Measurements from ENCODE around the gene NPDC1.

The NPDC1 gene

DNA sequence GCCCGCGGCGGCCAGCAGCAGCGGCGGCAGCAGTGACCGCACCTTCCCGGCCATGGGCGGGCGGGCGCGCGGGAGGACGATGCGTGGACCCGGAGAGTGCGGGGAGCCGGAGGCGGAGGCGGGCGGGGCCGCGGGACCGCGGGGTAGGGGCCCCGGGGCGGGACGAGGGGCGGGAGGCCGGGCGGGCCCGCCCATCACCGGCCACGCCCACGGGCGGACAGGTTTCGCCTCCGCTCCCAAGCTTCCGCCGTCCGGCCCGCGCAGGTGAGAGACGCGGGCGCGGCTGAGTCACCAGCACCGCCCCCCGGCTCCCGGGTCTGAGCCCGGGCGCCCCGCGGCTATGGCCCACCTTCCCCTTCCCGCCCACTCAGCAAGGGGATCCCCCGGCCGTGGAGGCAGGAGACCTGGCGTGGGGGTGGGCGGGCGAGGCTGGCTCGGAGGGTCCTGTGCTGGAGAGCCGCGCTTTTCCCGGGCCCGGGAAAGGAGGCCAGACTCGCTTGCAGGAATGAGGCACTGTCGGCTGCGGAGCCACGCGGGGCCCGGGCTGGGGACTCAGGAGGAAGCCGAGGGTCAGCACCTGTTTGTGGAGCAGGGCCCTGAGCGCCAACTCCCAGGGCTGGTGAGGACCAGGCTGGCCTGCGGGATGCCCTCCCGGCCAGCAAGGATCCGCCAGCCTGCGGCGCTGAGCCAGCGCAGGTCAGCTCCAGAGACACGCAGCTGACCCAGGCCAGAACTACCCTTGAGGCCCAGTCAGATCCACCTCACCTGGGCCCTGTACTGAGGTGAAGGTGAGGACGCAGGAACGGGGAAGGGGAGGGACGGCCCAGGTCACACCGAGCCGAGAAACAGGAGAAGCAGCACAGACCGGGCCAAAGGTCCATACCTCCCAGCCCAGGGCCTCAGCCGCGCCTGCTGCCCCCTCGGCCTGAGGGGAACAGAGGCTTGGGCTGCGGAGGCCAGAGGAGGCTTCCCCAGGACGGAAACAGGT is 8.3 kb upstream of the NPDC1 start, which contains the start of gene ENTPD2:
Gene ENTPD2 (minus strand): TSS at position 118 of the 988 bp plus-strand sequence. CDS start 64 bp downstream, at position 54.
- peaks cover 10% of the 10 kb centered on the region; the same call in 1 of the 2 replicates for H3K27me3 ChIP-seq (ENCODE audit: insufficient read depth, low read length)
- 0 out of 2 replicates have a peak within 1 kb of the TSS, but pooled peaks have one; percentile 10 for H3K4me2 ChIP-seq (ENCODE audit: low read length)
- no peaks in the 10 kb centered on the region for H3F3A ChIP-seq (ENCODE audit: insufficient read depth, low read length)
- no peak within 1 kb of the TSS for H2AFZ ChIP-seq (ENCODE audit: low read length)
- H4K20me1 ChIP-seq (ENCODE audit: insufficient read depth, low read length) = no peaks in the 10 kb centered on the region
- no peaks in the 10 kb centered on the region for H3K36me3 ChIP-seq (ENCODE audit: insufficient read depth, low read length)
- TF ChIP-seq, protein P1, sequence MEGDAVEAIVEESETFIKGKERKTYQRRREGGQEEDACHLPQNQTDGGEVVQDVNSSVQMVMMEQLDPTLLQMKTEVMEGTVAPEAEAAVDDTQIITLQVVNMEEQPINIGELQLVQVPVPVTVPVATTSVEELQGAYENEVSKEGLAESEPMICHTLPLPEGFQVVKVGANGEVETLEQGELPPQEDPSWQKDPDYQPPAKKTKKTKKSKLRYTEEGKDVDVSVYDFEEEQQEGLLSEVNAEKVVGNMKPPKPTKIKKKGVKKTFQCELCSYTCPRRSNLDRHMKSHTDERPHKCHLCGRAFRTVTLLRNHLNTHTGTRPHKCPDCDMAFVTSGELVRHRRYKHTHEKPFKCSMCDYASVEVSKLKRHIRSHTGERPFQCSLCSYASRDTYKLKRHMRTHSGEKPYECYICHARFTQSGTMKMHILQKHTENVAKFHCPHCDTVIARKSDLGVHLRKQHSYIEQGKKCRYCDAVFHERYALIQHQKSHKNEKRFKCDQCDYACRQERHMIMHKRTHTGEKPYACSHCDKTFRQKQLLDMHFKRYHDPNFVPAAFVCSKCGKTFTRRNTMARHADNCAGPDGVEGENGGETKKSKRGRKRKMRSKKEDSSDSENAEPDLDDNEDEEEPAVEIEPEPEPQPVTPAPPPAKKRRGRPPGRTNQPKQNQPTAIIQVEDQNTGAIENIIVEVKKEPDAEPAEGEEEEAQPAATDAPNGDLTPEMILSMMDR (IDR thresholded peaks at IDR 0.05; ENCODE audit: low read length) = no peak
- TF ChIP-seq EZH2 (IDR thresholded peaks at IDR 0.05; ENCODE audit: borderline replicate concordance, low read length) = no peak
- H3K9me3 ChIP-seq (ENCODE audit: low read length) = no peaks in the 10 kb centered on the region
- no peaks in the 10 kb centered on the region for H3K79me2 ChIP-seq (ENCODE audit: insufficient read depth, low read length)
- H3K27ac ChIP-seq (ENCODE audit: low read depth, low read length, poor library complexity, severe bottlenecking) = no peak within 1 kb of the TSS
- no peaks in the 10 kb centered on the region for H3K9me2 ChIP-seq (ENCODE audit: low read depth, low read length)
- peaks cover 4% of the 10 kb centered on the region for H3K4me1 ChIP-seq (ENCODE audit: insufficient read depth, low read length, severe bottlenecking)
- H3K9ac ChIP-seq (ENCODE audit: low read length) = no peak within 1 kb of the TSS
- H3K4me3 ChIP-seq (ENCODE audit: low read depth, low read length, poor library complexity, severe bottlenecking) = peak within 1 kb of the TSS; percentile 33

DNA sequence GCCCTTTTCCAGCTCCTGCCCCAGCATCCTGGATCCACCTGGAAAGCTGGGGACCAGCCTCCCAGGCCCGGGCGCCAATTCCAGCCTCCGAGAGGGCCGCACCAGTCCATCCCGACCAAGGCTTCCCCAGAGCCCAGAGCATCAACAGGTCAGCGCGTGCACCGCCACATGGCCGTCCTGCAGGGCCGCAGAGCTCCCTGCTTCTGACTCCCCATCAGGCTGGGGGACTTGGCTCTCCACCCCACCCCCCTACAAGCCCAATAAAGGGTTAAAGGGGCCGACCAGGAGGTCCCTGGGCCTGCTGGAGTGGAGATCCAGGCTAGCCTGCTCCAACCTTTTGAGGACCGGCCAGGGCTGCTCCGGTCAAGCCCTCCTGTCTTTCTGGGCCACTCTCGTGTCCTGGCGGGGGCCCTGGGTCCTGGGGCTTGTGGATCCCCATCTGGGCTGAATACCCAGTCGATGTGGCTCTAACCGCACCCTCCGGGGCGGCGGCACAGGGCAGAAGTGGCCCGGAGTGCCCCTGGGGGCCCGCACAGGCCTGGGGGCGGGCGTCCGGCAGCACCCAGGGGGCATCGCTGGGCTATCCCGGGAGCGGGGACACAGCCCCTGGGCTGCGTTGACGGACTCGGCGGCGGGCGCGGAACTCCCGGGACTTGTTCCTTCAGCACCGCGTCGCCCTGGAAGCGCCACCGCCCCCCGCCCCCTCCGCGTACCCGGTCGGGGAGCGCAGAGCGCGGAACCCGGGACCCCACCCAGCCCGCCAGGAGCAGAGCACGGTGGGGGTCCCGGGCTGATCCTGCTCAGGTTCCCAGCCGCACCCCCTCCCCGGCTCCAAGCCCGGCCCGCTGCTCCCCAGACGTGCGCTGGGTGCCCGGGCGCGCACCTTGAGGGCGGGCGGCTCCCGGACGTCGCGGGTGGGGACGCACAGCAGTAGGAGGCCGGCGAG is 7.3 kb upstream of the NPDC1 start:
- Histone ChIP-seq H3F3A (ENCODE audit: insufficient read depth, low read length) (no peaks in the 10 kb centered on the region), H3K79me2 (ENCODE audit: insufficient read depth, low read length) (no peaks in the 10 kb centered on the region), H3K9me2 (ENCODE audit: low read depth, low read length) (no peaks in the 10 kb centered on the region), H3K36me3 (ENCODE audit: insufficient read depth, low read length) (no peaks in the 10 kb centered on the region), H3K4me1 (ENCODE audit: insufficient read depth, low read length, severe bottlenecking) (peaks cover 4% of the 10 kb centered on the region), H3K9ac (ENCODE audit: low read length) (no peak overlapping the region), H4K20me1 (ENCODE audit: insufficient read depth, low read length) (no peaks in the 10 kb centered on the region), H3K9me3 (ENCODE audit: low read length) (no peaks in the 10 kb centered on the region), H2AFZ (ENCODE audit: low read length) (no peak overlapping the region), H3K4me3 (ENCODE audit: low read depth, low read length, poor library complexity, severe bottlenecking) (peak overlapping the region; percentile 33), H3K27ac (ENCODE audit: low read depth, low read length, poor library complexity, severe bottlenecking) (no peak overlapping the region), H3K27me3 (ENCODE audit: insufficient read depth, low read length) (peaks cover 10% of the 10 kb centered on the region; the same call in 1 of the 2 replicates), H3K4me2 (ENCODE audit: low read length) (0 out of 2 replicates have a peak overlapping the region, but pooled peaks have one; percentile 10)
- TF ChIP-seq, protein P1 (IDR thresholded peaks at IDR 0.05; ENCODE audit: low read length) = no peak
- no peak for TF ChIP-seq EZH2 (IDR thresholded peaks at IDR 0.05; ENCODE audit: borderline replicate concordance, low read length)

DNA sequence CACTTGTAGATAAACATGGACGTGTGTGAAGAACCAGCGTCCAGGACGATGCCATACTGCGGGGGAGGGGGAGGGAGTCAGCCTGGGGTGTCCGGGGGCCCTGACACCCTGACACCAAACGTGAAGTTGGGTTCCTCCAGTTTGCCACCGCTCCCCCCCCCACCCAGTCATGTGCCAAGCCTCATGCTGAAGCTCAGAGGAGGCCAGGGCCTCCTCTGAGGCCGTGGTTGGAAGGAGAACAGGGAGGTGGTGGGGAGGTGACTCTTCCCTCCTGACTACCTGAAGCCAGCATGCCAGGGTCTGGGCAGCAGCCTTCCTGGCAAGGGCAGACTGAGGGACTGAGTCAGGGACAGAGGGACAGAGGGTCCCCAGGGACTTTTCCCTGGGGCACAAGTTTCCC is 6.3 kb upstream of the NPDC1 start:
- no peak for TF ChIP-seq EZH2 (IDR thresholded peaks at IDR 0.05; ENCODE audit: borderline replicate concordance, low read length)
- TF ChIP-seq, protein P1 (IDR thresholded peaks at IDR 0.05; ENCODE audit: low read length) = no peak
- Histone ChIP-seq H4K20me1 (ENCODE audit: insufficient read depth, low read length) (no peaks in the 10 kb centered on the region), H3K9ac (ENCODE audit: low read length) (no peak overlapping the region), H3K9me2 (ENCODE audit: low read depth, low read length) (no peaks in the 10 kb centered on the region), H3K27ac (ENCODE audit: low read depth, low read length, poor library complexity, severe bottlenecking) (no peak overlapping the region), H3K4me3 (ENCODE audit: low read depth, low read length, poor library complexity, severe bottlenecking) (no peak overlapping the region), H3K4me1 (ENCODE audit: insufficient read depth, low read length, severe bottlenecking) (peaks cover 4% of the 10 kb centered on the region), H3K36me3 (ENCODE audit: insufficient read depth, low read length) (no peaks in the 10 kb centered on the region), H3K9me3 (ENCODE audit: low read length) (no peaks in the 10 kb centered on the region), H3K27me3 (ENCODE audit: insufficient read depth, low read length) (peaks cover 10% of the 10 kb centered on the region), H2AFZ (ENCODE audit: low read length) (no peak overlapping the region), H3K4me2 (ENCODE audit: low read length) (no peak overlapping the region), H3K79me2 (ENCODE audit: insufficient read depth, low read length) (no peaks in the 10 kb centered on the region), H3F3A (ENCODE audit: insufficient read depth, low read length) (no peaks in the 10 kb centered on the region)

Data from OCI-LY1 (cell line).